ENCODE measurements around the gene CCT8. TPM values are rescaled to one million over a fixed set of nuclear protein-coding genes. Genes with fewer than 3 reads are reported as not detected.
A peak's percentile ranks its signal among the peaks of the same experiment; 100 is the strongest.
"Not testable (repeated sequence)": the region's sequence is repeated elsewhere in the genome, so short reads cannot be mapped to it uniquely, and the experiment has no call there.

The CCT8 gene
- total and polyA plus RNA-seq, 4 donors: 47.0 to 78.2 (median 58.0) TPM

- TF ChIP-seq GABPA (IDR thresholded peaks at IDR 0.05 in 1 of 2, conservative IDR thresholded peaks at IDR 0.05 in 1 of 2): no peak
Observed at GRCh38 chr21:29018540-29018939, 54.9 kb downstream of the CCT8 start (continued).

- Histone ChIP-seq H3K4me3 (ENCODE audit: low read depth in 1 of 3, low read length in 3 of 3) (peak overlapping the region in 2 of 3 donors; percentile 94 to 100), H3K9me3 (ENCODE audit: control insufficient read depth in 4 of 4, low read length in 3 of 4) (no peaks in the 10 kb centered on the region), H3K9ac (ENCODE audit: low read depth in 1 of 2, low read length in 2 of 2) (no peak overlapping the region), H3K27me3 (ENCODE audit: control insufficient read depth in 4 of 4, insufficient read depth in 4 of 4, low read length in 3 of 4) (no peaks in the 10 kb centered on the region), H3K4me1 (ENCODE audit: control insufficient read depth in 4 of 4, insufficient read depth in 4 of 4, low read length in 3 of 4) (peaks cover 3 to 14% (median 7%) of the 10 kb centered on the region in 4 donors), H3K27ac (ENCODE audit: low read depth in 1 of 2, low read length in 2 of 2) (no peak overlapping the region), H3K36me3 (ENCODE audit: control insufficient read depth in 4 of 4, insufficient read depth in 3 of 4, low read depth in 1 of 4, low read length in 3 of 4) (peaks cover 0 to 1% (median 0%) of the 10 kb centered on the region in 4 donors)
- TF ChIP-seq FOXA1 (IDR thresholded peaks at IDR 0.05) (no peak), ZBTB33 (IDR thresholded peaks at IDR 0.05) (no peak), REST (IDR thresholded peaks at IDR 0.05) (no peak), FOXA2 (IDR thresholded peaks at IDR 0.05) (no peak), EGR1 (IDR thresholded peaks at IDR 0.05; ENCODE audit: low read depth in 2 of 2) (no peak), HNF4A (conservative IDR thresholded peaks at IDR 0.05) (no peak), MAX (IDR thresholded peaks at IDR 0.05) (peak; percentile 26)
- WGBS: 77% methylated on average over 6 of the region's 6 CpGs
- no peak for DNase-seq (ENCODE audit: low spot score)
Observed at GRCh38 chr21:29017639-29018237, 55.7 kb downstream of the CCT8 start.

- H3K4me1 ChIP-seq (ENCODE audit: control insufficient read depth in 4 of 4, insufficient read depth in 4 of 4, low read length in 3 of 4); H3K27ac ChIP-seq (ENCODE audit: low read depth in 1 of 2, low read length in 2 of 2); H3K9ac ChIP-seq (ENCODE audit: low read depth in 1 of 2, low read length in 2 of 2); H3K27me3 ChIP-seq (ENCODE audit: control insufficient read depth in 4 of 4, insufficient read depth in 4 of 4, low read length in 3 of 4); H3K4me3 ChIP-seq (ENCODE audit: low read depth in 1 of 3, low read length in 3 of 3); H3K9me3 ChIP-seq (ENCODE audit: control insufficient read depth in 4 of 4, low read length in 3 of 4); DNase-seq (ENCODE audit: low spot score): not testable (repeated sequence)
- WGBS: 98% methylated on average over 29 of the region's 30 CpGs
- peaks cover 3 to 11% (median 9%) of the 10 kb centered on the region in 4 donors for H3K36me3 ChIP-seq (ENCODE audit: control insufficient read depth in 4 of 4, insufficient read depth in 3 of 4, low read depth in 1 of 4, low read length in 3 of 4)
Observed at GRCh38 chr21:29011236-29011635, 62.2 kb downstream of the CCT8 start.

- Histone ChIP-seq H3K4me3 (ENCODE audit: low read depth in 1 of 3, low read length in 3 of 3) (no peak overlapping the region), H3K4me1 (ENCODE audit: control insufficient read depth in 4 of 4, insufficient read depth in 4 of 4, low read length in 3 of 4) (peaks cover 0 to 2% (median 1%) of the 10 kb centered on the region in 4 donors), H3K27ac (ENCODE audit: low read depth in 1 of 2, low read length in 2 of 2) (no peak overlapping the region), H3K36me3 (ENCODE audit: control insufficient read depth in 4 of 4, insufficient read depth in 3 of 4, low read depth in 1 of 4, low read length in 3 of 4) (peaks cover 2 to 11% (median 9%) of the 10 kb centered on the region in 4 donors), H3K27me3 (ENCODE audit: control insufficient read depth in 4 of 4, insufficient read depth in 4 of 4, low read length in 3 of 4) (no peaks in the 10 kb centered on the region), H3K9ac (ENCODE audit: low read depth in 1 of 2, low read length in 2 of 2) (no peak overlapping the region), H3K9me3 (ENCODE audit: control insufficient read depth in 4 of 4, low read length in 3 of 4) (no peaks in the 10 kb centered on the region)
- DNase-seq (ENCODE audit: low spot score): no peak
- 96% methylated on average over 3 of the region's 3 CpGs for WGBS
- no peak for TF ChIP-seq FOXA2 (IDR thresholded peaks at IDR 0.05)
- TF ChIP-seq FOXA1 (IDR thresholded peaks at IDR 0.05): no peak
- no peak for TF ChIP-seq RXRA (IDR thresholded peaks at IDR 0.05)
- TF ChIP-seq NR2F2 (IDR thresholded peaks at IDR 0.05): no peak
- TF ChIP-seq HNF4G (IDR thresholded peaks at IDR 0.05): no peak
- TF ChIP-seq REST (IDR thresholded peaks at IDR 0.05): no peak
- no peak for TF ChIP-seq RAD21 (IDR thresholded peaks at IDR 0.05)
- no peak for TF ChIP-seq HNF4A (conservative IDR thresholded peaks at IDR 0.05)
- TF ChIP-seq SP1 (IDR thresholded peaks at IDR 0.05): no peak
- TF ChIP-seq ZBTB33 (IDR thresholded peaks at IDR 0.05): no peak
- no peak for TF ChIP-seq TAF1 (conservative IDR thresholded peaks at IDR 0.05)
Observed at GRCh38 chr21:29008367-29008766, 65.1 kb downstream of the CCT8 start.

All from liver (tissue), 9 donors.